MCF 10A (cell line): ENCODE results near the gene OR2A2. TPM values are rescaled to one million over a fixed set of nuclear protein-coding genes. Genes with fewer than 3 reads are reported as not detected.

Experiments
- BruUV-seq: library from RNA; stranded (reverse); fragments of 400-500 nt; replicated peaks from 2 replicates; lab custom pipeline; 2021; lab: Mats Ljungman, UMichigan
- CTCF ChIA-PET: fragments of 300-600 bp; sonication (Branson Sonifier 250); formaldehyde crosslinking; extraction: SDS; loops from one replicate; lab custom pipeline; 2021; ENCODE audit warnings: antibody characterized with exemption, inconsistent platforms; lab: Yijun Ruan, JAX
- POLR2A ChIA-PET: fragments of 300-600, 350-650 bp; sonication (Branson Sonifier 250); formaldehyde crosslinking; extraction: SDS; loops from one replicate; lab custom pipeline; 2020; ENCODE audit warnings: antibody characterized with exemption, inconsistent platforms; lab: Yijun Ruan, JAX
- DNase-seq: peaks from one replicate; pipeline ENCODE4 v3.0.0-alpha.2; 2018; ENCODE audit not compliant: unreplicated experiment
- H3K27ac Mint-ChIP-seq: one replicate; pipeline ENCODE4 v1.8.0; 2022; ENCODE audit warnings: mild to moderate bottlenecking, low read depth, mixed read lengths; ENCODE audit not compliant: unreplicated experiment
- H3K27me3 Mint-ChIP-seq: one replicate; pipeline ENCODE4 v1.8.0; 2022; ENCODE audit warnings: mixed read lengths; ENCODE audit not compliant: insufficient read depth, unreplicated experiment
- H3K36me3 Mint-ChIP-seq: one replicate; pipeline ENCODE4 v1.8.0; 2022; ENCODE audit warnings: mild to moderate bottlenecking, moderate library complexity, mixed read lengths; ENCODE audit not compliant: insufficient read depth, unreplicated experiment
- H3K4me1 Mint-ChIP-seq: one replicate; pipeline ENCODE4 v1.8.0; 2022; ENCODE audit warnings: mixed read lengths; ENCODE audit not compliant: insufficient read depth, unreplicated experiment
- H3K4me3 Mint-ChIP-seq: one replicate; pipeline ENCODE4 v1.8.0; 2022; ENCODE audit warnings: mild to moderate bottlenecking, moderate library complexity, mixed read lengths; ENCODE audit not compliant: unreplicated experiment
- H3K9me3 Mint-ChIP-seq: one replicate; pipeline ENCODE4 v1.8.0; 2022; ENCODE audit warnings: mixed read lengths; ENCODE audit not compliant: unreplicated experiment
- CTCF ChIP-seq: fragments of 200-600 bp; IDR thresholded peaks from one replicate; pipeline ENCODE4 v1.8.0; 2022; ENCODE audit warnings: antibody characterized with exemption, mild to moderate bottlenecking; ENCODE audit not compliant: unreplicated experiment
- intact Hi-C: fragments of 100-400 bp; cut with micrococcal nuclease; formaldehyde crosslinking; loops from 2 replicates; pipeline ENCODE4 v1.14.1; 2022
- total RNA-seq: library from RNA; stranded (reverse); gene quantifications from 2 replicates; pipeline ENCODE4 v1.2.3, GENCODE V29; 2022

The OR2A2 gene
- total RNA-seq, 1 experiment from 2014 or later = not detected

- POLR2A ChIA-PET = no interaction called here
- BruUV-seq = no TSS peak
- no peaks in the 10 kb centered on the region for H3K4me1 Mint-ChIP-seq
- H3K27ac Mint-ChIP-seq = no peak overlapping the region
- no peak overlapping the region for H3K4me3 Mint-ChIP-seq
- CTCF ChIA-PET = no interaction called here
- intact Hi-C loops = no loop called here
- peaks cover 2% of the 10 kb centered on the region for H3K36me3 Mint-ChIP-seq
- DNase-seq = no peak
- no peaks in the 10 kb centered on the region for H3K9me3 Mint-ChIP-seq
- H3K27me3 Mint-ChIP-seq = no peaks in the 10 kb centered on the region
- no peak for TF ChIP-seq CTCF
Measured at GRCh38 chr7:144142187-144142586, 32.8 kb downstream of the OR2A2 start.

- H3K4me3 Mint-ChIP-seq = no peak overlapping the region
- no peak overlapping the region for H3K27ac Mint-ChIP-seq
- no peaks in the 10 kb centered on the region for H3K27me3 Mint-ChIP-seq
- no peak for DNase-seq
- peaks cover 21% of the 10 kb centered on the region for H3K9me3 Mint-ChIP-seq
- ChIA-PET POLR2A (no interaction called here), CTCF (no interaction called here)
- H3K36me3 Mint-ChIP-seq = peaks cover 5% of the 10 kb centered on the region
- TF ChIP-seq CTCF = no peak
- intact Hi-C loops = no loop called here
- BruUV-seq = no TSS peak
- H3K4me1 Mint-ChIP-seq = no peaks in the 10 kb centered on the region
Measured at GRCh38 chr7:144144426-144144825, 35.0 kb downstream of the OR2A2 start.

- no peak for TF ChIP-seq CTCF
- no peaks in the 10 kb centered on the region for H3K4me1 Mint-ChIP-seq
- peaks cover 5% of the 10 kb centered on the region for H3K36me3 Mint-ChIP-seq
- peaks cover 15% of the 10 kb centered on the region for H3K27me3 Mint-ChIP-seq
- no peak overlapping the region for H3K27ac Mint-ChIP-seq
- intact Hi-C loops = no loop called here
- CTCF ChIA-PET = no interaction called here
- POLR2A ChIA-PET = no interaction called here
- no TSS peak for BruUV-seq
- DNase-seq = no peak
- H3K9me3 Mint-ChIP-seq = peaks cover 23% of the 10 kb centered on the region
- H3K4me3 Mint-ChIP-seq = no peak overlapping the region
Measured at GRCh38 chr7:144148224-144148827, 38.9 kb downstream of the OR2A2 start.

GRCh38 chr7:144158861-144159260 is 49.5 kb downstream of the OR2A2 start:
- Mint-ChIP-seq H3K27ac (no peak overlapping the region), H3K27me3 (peaks cover 79% of the 10 kb centered on the region), H3K36me3 (no peaks in the 10 kb centered on the region), H3K9me3 (no peaks in the 10 kb centered on the region), H3K4me3 (no peak overlapping the region), H3K4me1 (no peaks in the 10 kb centered on the region)
- CTCF ChIA-PET = no interaction called here
- DNase-seq = no peak
- POLR2A ChIA-PET = no interaction called here
- BruUV-seq = no TSS peak
- intact Hi-C loops = no loop called here
- no peak for TF ChIP-seq CTCF

Other genes with a start within 250 kb of the OR2A2 start
- gene TCAF1, start 207.4 kb upstream of the OR2A2 start, total RNA-seq = 22.7 and 27.2 TPM in 2 replicates
- not detected in 2 replicates for gene OR2F2, start 174.3 kb upstream of the OR2A2 start, total RNA-seq
- not detected in 2 replicates for gene OR2F1, start 154.7 kb upstream of the OR2A2 start, total RNA-seq
- not detected in 2 replicates for gene OR6B1, start 109.3 kb upstream of the OR2A2 start, total RNA-seq
- gene OR2A5, start 60.6 kb upstream of the OR2A2 start, total RNA-seq = not detected in 2 replicates
- not detected in 2 replicates for gene OR2A25, start 39.8 kb upstream of the OR2A2 start, total RNA-seq
- not detected in 2 replicates for gene OR2A12, start 23.3 kb upstream of the OR2A2 start, total RNA-seq
- not detected in 2 replicates for gene OR2A14, start 13.6 kb downstream of the OR2A2 start, total RNA-seq
- 23.2 and 26.0 TPM in 2 replicates for gene CTAGE4, start 73.9 kb downstream of the OR2A2 start, total RNA-seq
- gene ARHGEF35, start 86.2 kb downstream of the OR2A2 start, total RNA-seq = 0.93 TPM in 1 of 2 replicates, not detected in the other
- gene OR2A42, start 130.0 kb downstream of the OR2A2 start, total RNA-seq = not detected in 2 replicates
- 10.0 and 13.6 TPM in 2 replicates for gene OR2A7, start 155.2 kb downstream of the OR2A2 start, total RNA-seq
- 0.96 and 2.6 TPM in 2 replicates for gene CTAGE8, start 159.7 kb downstream of the OR2A2 start, total RNA-seq
- gene OR2A1, start 202.8 kb downstream of the OR2A2 start, total RNA-seq = not detected in 2 replicates
- gene ARHGEF5, start 245.8 kb downstream of the OR2A2 start, total RNA-seq = 48.2 and 54.7 TPM in 2 replicates